ENCODE measurements around the gene AOAH.
A peak's percentile ranks its signal among the peaks of the same experiment; 100 is the strongest.

Gene AOAH, protein sequence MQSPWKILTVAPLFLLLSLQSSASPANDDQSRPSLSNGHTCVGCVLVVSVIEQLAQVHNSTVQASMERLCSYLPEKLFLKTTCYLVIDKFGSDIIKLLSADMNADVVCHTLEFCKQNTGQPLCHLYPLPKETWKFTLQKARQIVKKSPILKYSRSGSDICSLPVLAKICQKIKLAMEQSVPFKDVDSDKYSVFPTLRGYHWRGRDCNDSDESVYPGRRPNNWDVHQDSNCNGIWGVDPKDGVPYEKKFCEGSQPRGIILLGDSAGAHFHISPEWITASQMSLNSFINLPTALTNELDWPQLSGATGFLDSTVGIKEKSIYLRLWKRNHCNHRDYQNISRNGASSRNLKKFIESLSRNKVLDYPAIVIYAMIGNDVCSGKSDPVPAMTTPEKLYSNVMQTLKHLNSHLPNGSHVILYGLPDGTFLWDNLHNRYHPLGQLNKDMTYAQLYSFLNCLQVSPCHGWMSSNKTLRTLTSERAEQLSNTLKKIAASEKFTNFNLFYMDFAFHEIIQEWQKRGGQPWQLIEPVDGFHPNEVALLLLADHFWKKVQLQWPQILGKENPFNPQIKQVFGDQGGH

DNA sequence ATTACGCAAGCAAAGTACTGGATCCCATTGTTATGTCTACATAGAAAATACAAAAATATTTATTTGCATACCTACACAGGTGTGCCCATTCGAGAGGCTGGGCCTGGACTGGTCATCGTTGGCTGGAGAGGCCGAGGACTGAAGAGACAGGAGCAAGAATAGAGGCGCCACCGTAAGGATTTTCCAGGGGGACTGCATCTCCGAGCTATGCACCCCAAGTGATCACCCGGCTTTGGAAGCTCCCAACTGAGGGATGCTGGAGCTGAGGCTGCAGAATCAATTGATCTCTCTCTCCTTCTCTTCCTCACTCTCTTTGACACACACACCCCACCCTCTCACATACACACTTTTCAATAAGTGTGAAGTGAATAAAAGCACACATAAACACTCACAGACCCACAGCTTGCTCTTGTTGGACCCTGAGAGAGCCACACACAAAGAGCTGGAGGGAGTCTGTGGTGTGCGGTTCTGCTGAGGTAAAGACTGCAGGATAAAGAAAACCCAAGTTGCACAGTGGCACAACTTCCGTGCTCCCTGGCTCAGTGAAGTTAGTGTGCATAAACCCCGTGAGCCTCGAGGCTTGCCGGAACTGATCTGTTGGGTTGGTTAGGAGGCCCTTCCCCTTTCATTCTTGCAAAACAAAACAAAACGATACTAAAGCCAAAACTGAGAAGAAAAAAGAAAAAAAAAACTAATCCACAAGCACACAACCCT lies at the start of gene AOAH:
TSS of gene AOAH (minus strand) at position 544 of the 714 bp plus-strand sequence. CDS start at position 198, 346 bp downstream.
- peak; percentile 47 for DNase-seq (ENCODE audit: low read depth)

DNA sequence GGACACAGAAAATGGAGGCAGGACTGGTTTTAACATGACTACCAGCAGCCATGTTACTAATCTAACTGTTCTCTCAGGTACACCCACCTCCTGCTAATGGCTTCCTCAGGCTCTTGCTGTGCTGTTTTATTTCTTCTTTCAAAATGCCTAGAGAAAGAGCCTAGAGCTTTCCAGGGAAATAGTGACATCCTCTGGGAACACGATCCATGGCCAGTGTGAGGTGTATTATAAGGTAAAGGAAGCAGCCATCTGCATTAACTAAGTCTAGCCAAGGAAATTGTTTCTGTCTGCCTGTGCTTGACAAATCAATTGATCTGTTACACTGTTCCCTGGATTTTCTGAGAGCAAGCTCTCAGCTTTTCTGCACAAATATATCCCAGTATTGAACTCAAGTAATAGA lies 42.2 kb upstream of the AOAH start:
- DNase-seq (ENCODE audit: low read depth): no peak

DNA sequence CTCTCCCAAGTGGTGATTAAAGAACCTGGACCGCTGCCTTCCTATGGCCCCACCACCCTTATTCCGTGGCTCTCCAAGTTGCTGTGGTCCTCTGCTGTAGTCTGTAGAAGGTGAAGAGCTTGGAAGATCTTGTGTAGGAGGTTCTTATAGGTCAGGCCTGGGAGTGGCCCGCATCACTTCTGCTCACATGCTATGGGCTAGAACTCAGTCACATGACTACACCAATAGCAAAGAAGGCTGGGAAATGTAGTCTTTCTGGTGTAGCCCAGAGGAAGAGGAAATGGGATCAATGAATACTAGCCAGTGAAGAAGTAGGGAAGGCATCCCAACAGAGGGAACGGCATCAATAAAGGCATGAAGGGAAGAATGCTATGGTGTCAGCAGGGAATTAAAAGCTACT lies 41.3 kb upstream of the AOAH start:
- no peak for DNase-seq (ENCODE audit: low read depth)

DNA sequence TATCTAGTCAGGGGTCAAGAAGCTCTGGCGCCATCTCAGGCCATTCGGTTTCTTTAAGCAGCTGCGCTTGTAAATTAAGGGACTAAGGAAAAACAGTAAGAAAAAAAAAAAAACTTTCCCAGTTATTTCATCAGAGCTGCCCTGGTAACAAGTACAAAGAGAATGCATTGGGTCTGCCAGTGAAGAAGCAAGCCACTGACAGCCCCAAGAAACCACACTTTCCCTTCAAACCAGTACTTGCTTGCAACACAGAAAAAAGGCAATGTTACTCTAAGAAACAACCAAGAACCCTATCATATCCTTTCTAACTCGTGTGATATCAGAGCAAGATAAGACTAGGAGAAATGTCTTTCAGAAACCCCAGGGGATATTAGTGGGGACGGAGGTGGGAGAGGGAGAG lies 40.6 kb upstream of the AOAH start:
- no peak for DNase-seq (ENCODE audit: low read depth)

DNA sequence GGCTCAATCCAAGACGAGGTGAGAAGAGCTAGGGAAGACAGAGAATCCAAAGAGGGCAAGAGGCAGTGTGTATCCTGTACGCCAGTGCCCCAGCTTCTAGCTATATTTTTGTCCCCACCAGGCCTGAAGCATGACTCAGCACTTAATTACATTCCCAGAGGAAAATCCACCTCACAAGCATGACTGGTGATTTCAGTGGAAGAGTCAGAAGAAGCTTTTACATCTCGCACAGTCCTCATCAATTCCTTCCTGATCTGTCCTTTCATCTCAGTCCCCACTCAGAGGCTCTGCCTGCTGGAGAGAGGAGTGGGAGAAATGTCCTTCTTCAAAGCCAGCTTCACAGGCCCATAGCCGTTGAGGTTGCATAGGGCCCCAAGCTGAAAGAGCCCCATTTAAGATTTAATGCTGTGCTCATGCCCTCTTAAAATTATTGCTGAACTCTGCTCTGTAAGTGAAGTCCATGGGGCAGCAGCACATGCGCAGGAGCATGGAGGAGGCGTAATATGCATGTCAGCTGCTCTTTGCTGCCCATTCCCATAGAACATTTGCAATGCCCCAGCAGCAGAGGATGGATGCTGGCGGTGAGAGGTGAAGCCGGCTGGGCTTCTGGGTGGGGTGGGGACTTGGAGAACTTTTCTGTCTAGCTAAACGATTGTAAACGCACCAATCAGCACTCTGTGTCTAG lies 39.0 kb upstream of the AOAH start:
- DNase-seq (ENCODE audit: low read depth): no peak

DNA sequence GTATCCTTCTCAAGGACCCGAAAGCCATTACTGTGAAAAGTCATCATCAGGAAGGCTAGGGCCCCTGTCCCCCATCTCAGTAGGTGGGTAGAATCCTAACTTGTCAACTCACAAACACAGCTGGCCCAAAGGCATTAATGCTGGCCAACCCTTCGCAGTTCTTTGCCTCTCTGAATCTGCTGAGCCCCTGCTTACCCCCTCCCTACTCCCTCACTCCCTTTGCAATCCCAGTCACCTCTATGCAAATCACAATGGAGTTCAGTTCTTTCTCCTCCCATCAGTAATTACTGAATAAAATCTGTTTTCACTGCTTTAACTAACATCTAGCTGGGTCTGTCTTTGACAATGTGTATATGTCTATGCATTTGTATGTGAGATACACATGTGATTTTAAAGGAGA lies 38.1 kb upstream of the AOAH start:
- no peak for DNase-seq (ENCODE audit: low read depth)

DNA sequence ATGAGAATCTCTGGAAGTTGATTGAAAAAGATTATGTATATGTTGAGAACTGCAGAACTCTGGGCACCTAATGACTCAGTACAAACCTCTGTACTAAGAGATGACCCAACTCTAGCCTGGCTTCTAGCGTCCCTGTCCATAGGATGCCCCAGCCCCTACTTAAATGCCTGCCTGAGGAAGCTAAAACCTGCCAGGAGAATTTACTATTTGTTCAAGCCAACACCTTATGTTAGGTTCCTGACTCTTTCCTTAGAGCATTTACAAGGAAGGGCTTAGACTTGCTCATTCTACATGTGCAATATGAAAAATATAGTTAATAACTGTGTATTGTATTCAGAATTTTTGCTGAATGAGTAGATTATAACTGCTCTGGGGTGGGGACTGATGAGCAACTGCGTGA lies 37.5 kb upstream of the AOAH start:
- DNase-seq (ENCODE audit: low read depth): no peak

DNA sequence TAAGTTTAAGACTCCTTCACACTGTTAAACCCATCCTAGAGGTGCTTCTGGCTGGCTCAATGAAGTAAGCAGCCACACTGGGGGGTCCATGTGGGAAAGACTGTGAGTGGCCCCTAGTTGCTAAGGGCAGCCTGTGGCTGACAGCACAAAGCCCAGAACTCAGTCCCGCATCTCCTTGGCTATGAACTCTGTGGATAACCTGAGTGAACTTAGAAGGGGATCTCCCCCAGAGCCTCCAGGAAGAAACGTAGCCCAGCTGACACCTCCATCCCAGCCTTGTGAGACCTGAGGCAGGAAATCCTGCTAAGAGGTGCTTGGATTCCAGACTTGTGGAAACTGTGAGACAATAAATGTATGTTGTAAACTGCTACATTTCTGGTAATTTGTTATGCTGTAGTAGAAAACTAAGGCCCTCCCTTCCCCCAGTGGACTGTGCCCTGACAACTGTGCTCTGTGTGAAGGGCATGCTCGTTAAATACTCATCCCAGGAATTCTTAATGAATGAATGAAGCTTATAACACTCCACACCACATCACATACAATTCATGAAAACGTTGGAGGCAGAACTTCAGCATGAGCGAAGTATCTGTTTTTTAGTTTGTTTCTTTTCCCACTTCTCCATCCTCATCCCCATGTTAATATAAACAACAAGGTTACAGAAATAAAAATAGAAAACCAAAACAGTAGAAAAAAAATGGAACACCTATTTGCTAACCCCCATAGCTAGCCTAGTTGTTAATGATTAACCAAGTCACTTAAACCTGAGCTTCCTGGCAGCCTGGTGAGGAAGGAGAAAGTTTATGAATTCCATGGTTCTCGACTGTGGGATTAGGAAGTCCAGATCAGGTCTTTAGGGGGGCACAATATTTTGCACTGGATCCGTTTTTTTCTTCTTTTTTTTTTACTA lies 36.8 kb upstream of the AOAH start:
- DNase-seq (ENCODE audit: low read depth): no peak

DNA sequence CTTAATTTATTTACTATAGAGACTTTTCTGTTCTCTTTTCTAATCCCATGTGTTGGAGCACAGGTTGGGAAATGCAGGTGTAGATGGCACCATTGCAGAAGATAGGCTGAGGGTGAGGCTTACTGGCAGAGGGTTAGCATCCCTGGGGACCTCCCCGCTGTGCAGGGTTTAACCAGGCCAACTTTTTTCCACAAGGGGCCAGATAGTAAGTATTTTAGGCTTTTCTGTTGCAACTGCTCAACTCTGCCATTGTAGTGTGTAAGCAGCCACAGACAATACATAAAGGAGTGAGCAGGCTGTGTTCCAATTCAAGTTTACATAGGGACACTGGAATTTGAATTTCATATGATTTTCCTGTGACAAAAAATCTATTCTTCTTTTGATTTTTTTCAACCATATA lies 34.6 kb upstream of the AOAH start:
- DNase-seq (ENCODE audit: low read depth): no peak

DNA sequence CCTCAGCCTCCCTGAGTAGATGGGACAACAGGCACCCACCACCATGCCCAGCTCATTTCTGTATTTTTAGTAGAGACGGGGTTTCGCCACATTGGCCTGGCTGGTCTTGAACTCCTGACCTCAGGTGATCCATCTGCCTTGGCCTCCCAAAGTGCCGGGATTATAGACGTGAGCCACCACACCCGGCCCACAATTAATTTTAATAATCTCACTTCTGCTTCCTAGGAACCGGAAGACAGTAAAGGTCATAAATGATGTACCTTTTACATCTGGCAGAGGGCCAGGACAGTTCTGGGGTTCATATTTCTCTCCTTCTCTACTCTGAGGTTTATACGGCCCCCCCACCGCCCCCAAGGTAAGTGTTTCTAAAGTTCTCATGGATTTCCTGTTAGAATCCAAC lies 31.2 kb upstream of the AOAH start:
- DNase-seq (ENCODE audit: low read depth): no peak

DNA sequence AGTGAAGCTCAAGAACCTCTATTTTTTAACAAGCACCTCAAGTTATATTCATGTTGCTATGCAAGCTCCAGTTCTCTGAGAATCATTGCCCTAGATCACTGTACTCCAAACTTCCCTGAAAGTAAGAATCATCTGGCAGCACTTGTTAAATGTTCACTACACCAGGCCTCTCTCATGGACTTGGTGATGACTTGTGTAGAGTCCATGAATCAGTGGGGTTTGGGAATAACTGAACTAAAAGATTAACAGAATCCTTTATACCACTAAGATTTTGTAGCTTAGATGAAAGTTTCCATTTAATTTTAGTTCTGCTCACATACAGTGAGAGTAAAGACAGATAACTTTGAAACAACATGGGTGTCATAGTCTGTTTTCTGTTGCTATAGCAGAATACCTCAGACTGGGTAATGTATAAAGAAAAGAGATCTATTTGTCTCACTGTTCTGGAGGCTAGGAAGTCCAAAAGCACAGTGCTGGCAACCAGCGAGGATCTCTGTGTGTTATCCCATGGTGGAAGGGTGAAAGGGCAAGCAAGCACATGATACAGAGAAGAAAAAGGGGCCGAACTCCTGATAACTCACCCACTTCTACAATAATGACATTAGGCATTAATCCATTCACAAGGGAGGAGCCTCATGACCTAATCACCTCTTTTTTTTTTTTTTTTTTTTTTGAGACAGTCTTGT lies 27.9 kb upstream of the AOAH start:
- DNase-seq (ENCODE audit: low read depth): no peak

DNA sequence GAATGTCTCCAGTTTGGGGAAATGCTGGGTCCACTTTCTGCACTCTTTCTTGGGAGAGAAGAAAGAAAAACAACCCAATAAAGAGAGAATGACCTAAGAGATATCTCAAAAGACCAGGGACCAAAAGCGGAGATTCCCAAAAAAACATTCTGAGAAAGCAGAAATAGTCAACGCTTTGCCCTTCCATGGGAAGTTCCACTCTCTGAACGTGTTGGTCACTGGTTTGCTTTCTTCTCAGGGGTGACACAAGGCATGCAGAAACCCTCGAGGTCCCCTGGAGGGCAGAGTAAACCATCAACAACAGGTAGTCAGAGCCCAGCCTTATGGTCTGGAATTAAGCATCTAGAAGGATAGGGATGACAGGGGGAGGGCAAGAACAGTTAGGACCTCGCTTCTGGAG lies 26.2 kb upstream of the AOAH start:
- DNase-seq (ENCODE audit: low read depth): no peak

DNA sequence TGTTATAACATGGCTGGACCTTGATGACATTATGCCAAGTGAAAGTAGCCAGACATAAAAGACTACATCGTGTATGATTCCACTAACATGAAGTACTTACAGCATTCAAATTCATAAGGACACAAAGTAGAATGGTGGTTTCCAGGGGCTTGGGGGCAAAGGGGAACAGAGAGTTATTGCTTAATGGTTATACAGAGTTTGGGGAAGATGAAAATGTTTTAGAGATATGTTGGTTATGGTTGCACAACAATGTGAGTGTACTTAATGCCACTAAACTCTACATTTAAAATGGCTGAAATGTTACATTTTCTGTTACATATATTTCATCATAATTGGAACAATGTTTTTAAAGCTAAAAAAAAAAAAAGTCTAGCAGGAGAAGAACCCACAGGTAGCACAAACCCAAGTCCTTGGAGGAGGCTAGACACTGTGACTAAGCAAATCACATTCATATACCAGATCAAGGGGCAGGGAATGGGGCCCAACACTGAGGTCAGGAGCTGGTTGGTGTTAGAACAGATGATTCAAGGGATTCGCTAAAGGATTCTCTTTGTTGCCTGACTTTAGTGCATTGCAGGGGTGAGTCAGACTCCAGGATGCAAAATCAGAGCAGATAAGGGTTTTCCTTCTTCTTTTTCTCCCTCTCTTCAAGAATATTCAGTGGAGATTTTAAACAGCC lies 25.1 kb upstream of the AOAH start:
- DNase-seq (ENCODE audit: low read depth): no peak

DNA sequence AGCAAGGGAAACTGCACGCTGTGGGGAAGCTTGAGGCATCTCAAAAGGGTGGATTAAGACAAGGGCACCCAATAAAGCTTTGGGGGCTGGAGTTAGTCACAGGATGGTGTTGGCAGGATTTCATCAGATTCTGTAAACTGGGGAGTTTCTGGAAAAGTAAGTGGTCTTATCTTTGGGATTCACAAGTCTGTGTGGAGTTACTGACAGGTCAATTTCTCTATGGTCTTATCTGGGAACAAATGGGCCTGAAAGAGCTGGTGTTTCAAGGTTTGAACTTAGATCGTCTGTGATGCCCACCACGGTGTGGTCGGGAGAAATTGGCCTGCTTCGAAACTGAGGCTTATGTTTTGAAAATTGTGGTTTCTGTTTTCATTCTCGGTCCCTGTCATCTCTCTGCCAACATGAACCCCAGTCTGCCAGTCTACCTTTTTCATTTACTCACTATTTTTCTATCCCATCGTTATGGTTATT lies 23.8 kb upstream of the AOAH start:
- no peak for DNase-seq (ENCODE audit: low read depth)

DNA sequence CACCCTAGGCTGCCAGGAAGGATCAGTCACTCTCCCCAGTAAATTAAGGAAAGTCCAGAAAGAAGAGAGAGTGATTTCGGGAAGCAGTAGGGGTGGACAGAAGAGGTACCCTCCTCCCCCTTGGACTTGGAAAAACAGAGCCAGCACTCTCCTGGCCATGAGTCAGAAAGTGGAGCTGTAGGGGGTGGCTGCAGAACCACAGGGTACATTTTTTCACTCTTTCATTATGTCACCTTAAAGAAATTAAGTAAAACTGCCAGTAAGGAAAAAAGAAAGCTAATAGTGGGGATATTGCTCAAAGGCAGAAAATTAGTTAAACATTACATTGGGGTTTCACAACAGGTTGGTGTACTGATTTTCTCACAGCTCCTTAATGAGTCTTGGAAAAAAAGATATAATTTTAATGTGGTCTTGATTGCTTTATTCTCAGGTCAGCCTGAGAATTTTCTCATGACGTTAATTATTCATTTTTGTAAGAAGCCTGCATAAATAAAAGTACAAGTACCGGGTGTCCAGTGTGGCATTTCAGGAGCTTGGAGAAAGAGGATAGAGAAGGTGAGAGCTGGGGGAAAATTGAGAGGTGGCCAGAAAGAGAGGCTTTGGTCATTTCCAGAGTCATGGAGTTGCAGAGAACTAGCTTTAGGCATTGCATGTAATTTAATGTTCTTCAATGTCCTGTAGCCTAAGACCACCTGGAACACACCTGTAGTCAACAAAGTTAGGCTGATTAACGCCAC lies 23.2 kb upstream of the AOAH start:
- no peak for DNase-seq (ENCODE audit: low read depth)

DNA sequence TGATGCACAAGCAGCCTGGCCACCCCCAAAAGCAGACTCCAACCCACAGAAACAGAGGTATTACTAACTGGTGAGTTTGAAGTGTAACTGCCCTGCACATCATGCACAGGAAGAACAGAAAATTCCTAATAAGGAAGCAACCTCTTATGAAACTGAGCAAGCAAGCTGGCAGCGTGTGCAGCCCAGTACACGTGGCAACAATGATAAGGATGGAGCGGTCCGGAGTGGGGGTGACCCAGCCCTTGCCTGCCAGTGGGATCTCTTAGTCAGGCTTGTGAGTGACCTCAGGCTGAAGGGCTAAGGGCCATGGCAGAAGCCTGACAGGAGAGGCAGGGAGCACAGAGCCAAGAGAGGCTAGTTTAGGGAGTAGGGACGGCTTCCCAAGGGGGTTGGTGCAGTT lies 22.1 kb upstream of the AOAH start:
- no peak for DNase-seq (ENCODE audit: low read depth)

DNA sequence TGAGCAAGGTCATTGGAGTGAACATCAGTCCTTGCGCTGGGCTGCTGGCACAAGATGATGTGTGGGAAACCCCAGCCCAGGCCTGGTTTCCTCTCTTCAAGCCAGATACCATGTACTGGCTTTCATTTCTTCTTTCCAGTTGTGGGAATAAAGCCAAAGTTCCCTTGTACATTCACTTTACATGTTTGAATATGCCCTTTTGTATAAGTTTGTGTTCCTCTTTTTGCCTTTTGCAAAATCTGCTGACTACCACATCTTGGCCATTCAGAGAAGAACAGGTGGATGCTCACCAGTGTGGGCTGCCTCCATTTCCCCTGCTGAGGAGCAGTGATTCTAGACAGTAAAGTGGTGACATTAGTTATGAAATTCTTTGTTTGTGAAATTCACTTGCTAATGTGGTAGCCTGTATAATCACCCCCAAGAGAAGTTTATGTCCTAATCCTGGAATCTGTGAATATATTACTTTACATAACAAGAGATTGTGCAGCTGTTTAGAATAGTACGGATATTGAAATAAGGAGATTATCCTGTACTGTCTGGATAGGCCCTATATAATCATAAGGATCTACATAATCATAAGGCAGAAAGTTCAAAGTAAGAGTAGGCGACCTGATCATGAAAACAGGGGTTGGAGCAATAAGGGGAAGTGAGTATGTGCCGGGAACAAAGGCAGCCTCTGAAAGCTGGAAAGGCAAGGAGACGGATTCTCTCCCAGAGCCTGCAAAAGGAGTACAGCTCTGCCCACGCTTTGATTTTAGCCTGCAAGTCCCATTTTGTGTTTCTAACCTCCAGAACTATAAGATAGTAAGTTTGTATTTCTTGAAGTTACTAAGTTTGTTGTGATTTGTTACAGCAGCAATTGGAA lies 18.8 kb upstream of the AOAH start:
- DNase-seq (ENCODE audit: low read depth): no peak

DNA sequence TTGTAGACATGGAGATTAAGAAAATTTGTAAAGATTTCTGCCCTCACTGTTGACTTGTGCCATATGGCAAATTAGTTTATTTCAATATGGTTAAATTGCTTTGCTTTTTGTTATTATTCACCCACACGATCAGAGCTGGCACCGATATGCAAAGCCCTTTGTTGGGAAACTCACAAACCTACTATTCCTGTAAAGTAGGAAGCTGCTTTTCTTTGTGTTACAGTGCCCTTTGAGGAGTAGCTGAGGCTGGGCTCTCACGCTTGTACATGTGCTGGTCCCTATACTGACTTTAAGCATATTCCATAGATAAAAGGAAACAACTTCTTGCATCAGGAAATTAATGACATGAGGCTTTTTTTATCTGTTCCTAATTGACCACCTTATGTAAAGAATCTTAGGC lies 17.6 kb upstream of the AOAH start:
- DNase-seq (ENCODE audit: low read depth): no peak

DNA sequence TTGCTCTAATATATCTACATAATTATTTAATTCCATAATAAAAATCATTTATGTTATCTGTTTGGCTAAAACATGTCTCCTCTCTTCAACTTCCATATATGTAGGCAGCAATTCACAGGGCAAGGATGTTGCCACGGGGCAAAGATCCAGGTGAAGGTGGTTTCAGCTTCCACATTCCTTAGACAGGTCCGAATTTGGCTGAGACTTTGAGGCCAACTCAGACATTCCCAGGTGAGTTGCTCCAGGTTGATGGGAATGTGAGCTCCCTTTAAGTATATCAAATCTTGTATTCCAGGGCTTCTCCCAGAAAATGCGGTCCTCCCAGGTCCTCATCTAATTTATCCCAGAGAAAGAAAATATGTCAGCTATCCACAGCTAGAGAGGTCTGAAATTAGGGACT lies 15.1 kb upstream of the AOAH start:
- DNase-seq (ENCODE audit: low read depth): no peak

All from stimulated activated CD8-positive, alpha-beta memory T cell treated with anti-CD3 and anti-CD28 coated beads, Interleukin-7, amount 100 ng/mL, for 24 hours (primary cell).